ENCODE data around the gene TOMM22. TPM values are rescaled to one million over a fixed set of nuclear protein-coding genes. Genes with fewer than 3 reads are reported as not detected.
A peak's percentile ranks its signal among the peaks of the same experiment; 100 is the strongest.

Gene TOMM22
- total RNA-seq, 1 donor from 2014 or later: 108 TPM

DNA sequence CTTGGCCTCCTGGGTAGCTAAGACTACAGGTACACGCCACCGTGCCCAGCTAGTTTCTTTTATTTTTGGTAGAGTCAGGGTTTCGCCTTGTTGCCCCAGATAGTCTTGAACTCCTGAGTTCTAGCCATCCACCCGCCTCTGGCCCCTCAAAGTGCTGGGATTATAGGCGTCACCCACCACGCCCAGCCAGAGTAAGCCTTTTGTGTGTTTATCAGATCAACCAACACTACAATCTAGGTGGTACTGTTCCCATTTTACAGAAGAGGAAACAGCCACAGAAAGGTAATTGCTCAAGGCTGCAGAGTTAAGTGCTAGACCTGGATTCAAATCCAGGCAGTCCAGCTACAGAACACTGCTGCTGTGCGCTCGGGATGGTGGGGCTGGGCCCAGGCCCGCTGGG lies 3.1 kb downstream of the TOMM22 start:
- TF ChIP-seq, protein P1, sequence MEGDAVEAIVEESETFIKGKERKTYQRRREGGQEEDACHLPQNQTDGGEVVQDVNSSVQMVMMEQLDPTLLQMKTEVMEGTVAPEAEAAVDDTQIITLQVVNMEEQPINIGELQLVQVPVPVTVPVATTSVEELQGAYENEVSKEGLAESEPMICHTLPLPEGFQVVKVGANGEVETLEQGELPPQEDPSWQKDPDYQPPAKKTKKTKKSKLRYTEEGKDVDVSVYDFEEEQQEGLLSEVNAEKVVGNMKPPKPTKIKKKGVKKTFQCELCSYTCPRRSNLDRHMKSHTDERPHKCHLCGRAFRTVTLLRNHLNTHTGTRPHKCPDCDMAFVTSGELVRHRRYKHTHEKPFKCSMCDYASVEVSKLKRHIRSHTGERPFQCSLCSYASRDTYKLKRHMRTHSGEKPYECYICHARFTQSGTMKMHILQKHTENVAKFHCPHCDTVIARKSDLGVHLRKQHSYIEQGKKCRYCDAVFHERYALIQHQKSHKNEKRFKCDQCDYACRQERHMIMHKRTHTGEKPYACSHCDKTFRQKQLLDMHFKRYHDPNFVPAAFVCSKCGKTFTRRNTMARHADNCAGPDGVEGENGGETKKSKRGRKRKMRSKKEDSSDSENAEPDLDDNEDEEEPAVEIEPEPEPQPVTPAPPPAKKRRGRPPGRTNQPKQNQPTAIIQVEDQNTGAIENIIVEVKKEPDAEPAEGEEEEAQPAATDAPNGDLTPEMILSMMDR (IDR thresholded peaks at IDR 0.05; ENCODE audit: unreplicated experiment): no peak
- Mint-ChIP-seq H3K27ac (ENCODE audit: unreplicated experiment) (no peak overlapping the region), H3K4me3 (ENCODE audit: unreplicated experiment) (no peak overlapping the region), H3K27me3 (ENCODE audit: unreplicated experiment) (peaks cover 6% of the 10 kb centered on the region), H3K36me3 (ENCODE audit: low read depth, unreplicated experiment) (peaks cover 39% of the 10 kb centered on the region), H3K9me3 (ENCODE audit: unreplicated experiment) (no peaks in the 10 kb centered on the region), H3K4me1 (ENCODE audit: unreplicated experiment) (peaks cover 4% of the 10 kb centered on the region)
- no peak for DNase-seq (ENCODE audit: low spot score)

DNA sequence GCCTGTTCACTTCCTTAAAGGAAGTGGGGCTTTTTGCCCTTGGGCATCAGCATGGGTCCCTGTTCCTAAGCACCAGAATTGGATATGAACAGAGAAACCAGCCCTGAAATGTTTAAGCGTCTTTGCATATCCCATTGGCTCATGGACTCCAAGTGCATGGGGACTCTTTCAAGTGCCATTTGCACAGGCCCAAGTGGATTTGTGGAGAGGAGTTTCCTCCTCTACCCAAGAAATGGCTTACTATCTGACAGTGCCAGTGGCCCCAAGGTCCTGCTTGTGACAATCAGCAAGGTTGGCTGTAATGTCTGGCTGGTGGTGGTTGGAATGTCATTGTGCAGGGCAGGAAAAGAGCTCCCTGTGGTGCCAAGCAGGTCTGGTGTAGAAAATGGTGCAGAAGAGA lies 4.0 kb downstream of the TOMM22 start:
- Mint-ChIP-seq H3K9me3 (ENCODE audit: unreplicated experiment) (no peaks in the 10 kb centered on the region), H3K27ac (ENCODE audit: unreplicated experiment) (no peak overlapping the region), H3K27me3 (ENCODE audit: unreplicated experiment) (peaks cover 6% of the 10 kb centered on the region), H3K4me3 (ENCODE audit: unreplicated experiment) (no peak overlapping the region), H3K36me3 (ENCODE audit: low read depth, unreplicated experiment) (peaks cover 39% of the 10 kb centered on the region), H3K4me1 (ENCODE audit: unreplicated experiment) (peaks cover 4% of the 10 kb centered on the region)
- TF ChIP-seq, protein P1 (IDR thresholded peaks at IDR 0.05; ENCODE audit: unreplicated experiment): no peak
- no peak for DNase-seq (ENCODE audit: low spot score)

DNA sequence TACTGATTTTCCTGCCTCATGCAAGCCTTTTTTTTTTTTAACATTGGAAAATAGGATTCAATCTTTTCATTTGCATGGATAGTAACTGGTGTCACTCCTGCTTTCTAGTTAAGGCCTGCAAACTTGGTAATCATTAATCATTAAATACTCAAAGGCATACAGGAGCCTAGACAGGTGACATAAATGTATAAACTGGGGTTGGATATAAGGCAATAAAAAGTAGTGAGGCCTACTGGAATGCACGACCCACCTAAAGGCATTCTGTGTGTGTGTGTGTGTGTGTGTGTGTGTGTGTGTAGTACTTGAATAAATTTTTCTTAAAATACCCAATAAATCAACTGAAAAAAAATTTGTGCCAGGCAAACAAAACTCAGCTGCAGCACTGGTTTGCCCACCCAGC lies 7.9 kb downstream of the TOMM22 start:
- DNase-seq (ENCODE audit: low spot score): no peak
- TF ChIP-seq, protein P1 (IDR thresholded peaks at IDR 0.05; ENCODE audit: unreplicated experiment): no peak
- H3K27me3 Mint-ChIP-seq (ENCODE audit: unreplicated experiment): no peaks in the 10 kb centered on the region
- H3K4me1 Mint-ChIP-seq (ENCODE audit: unreplicated experiment): peaks cover 13% of the 10 kb centered on the region
- H3K27ac Mint-ChIP-seq (ENCODE audit: unreplicated experiment): no peak overlapping the region
- no peak overlapping the region for H3K4me3 Mint-ChIP-seq (ENCODE audit: unreplicated experiment)
- peaks cover 35% of the 10 kb centered on the region for H3K36me3 Mint-ChIP-seq (ENCODE audit: low read depth, unreplicated experiment)
- H3K9me3 Mint-ChIP-seq (ENCODE audit: unreplicated experiment): no peaks in the 10 kb centered on the region

DNA sequence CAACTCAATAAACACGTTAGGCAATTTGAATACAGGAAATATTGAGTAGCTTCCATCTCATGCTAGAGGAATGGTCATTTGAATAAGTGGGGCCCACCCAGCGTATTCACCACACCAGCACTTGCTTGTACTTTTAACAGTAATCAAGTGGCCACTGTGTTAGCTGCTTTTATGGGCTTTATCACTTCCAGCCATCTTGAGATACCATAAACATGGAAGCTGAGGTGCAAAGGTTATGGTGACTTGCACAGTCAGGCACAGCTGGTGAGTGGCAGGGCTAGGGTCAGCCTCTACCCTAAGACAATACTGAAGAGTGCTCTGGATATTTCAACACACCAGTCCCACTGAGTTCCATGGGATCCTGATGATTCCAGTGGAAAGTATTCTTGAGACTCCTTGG lies 12.3 kb downstream of the TOMM22 start:
- Mint-ChIP-seq H3K9me3 (ENCODE audit: unreplicated experiment) (no peaks in the 10 kb centered on the region), H3K27me3 (ENCODE audit: unreplicated experiment) (no peaks in the 10 kb centered on the region), H3K36me3 (ENCODE audit: low read depth, unreplicated experiment) (peaks cover 45% of the 10 kb centered on the region), H3K4me1 (ENCODE audit: unreplicated experiment) (peaks cover 38% of the 10 kb centered on the region), H3K4me3 (ENCODE audit: unreplicated experiment) (no peak overlapping the region), H3K27ac (ENCODE audit: unreplicated experiment) (peak overlapping the region; percentile 30)
- DNase-seq (ENCODE audit: low spot score): no peak
- TF ChIP-seq, protein P1 (IDR thresholded peaks at IDR 0.05; ENCODE audit: unreplicated experiment): no peak

DNA sequence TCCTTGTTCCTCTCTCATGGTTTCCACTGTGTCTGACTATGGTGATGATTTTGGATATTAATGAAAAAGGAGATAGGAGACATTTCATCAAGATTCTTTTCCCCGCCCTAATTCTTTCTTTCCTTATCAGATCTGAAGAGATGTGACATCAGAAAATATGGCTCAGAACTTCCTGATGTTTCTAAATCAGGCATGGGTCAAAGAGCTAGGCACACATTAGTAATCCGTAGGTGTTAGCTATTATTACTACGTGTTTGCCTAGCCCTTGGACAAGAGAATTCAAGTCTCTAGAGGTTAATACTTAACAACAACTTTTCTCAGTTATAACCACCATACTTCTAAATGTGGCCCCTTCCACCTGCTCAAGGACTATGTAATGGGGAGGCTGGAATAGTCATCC lies 13.2 kb downstream of the TOMM22 start:
- no peaks in the 10 kb centered on the region for H3K9me3 Mint-ChIP-seq (ENCODE audit: unreplicated experiment)
- H3K27me3 Mint-ChIP-seq (ENCODE audit: unreplicated experiment): no peaks in the 10 kb centered on the region
- no peak overlapping the region for H3K27ac Mint-ChIP-seq (ENCODE audit: unreplicated experiment)
- no peak for DNase-seq (ENCODE audit: low spot score)
- TF ChIP-seq, protein P1 (IDR thresholded peaks at IDR 0.05; ENCODE audit: unreplicated experiment): no peak
- H3K4me3 Mint-ChIP-seq (ENCODE audit: unreplicated experiment): no peak overlapping the region
- peaks cover 39% of the 10 kb centered on the region for H3K36me3 Mint-ChIP-seq (ENCODE audit: low read depth, unreplicated experiment)
- peaks cover 45% of the 10 kb centered on the region for H3K4me1 Mint-ChIP-seq (ENCODE audit: unreplicated experiment)
